ENCODE data around the gene TPSAB1.
"Not testable (repeated sequence)": the region's sequence is repeated elsewhere in the genome, so short reads cannot be mapped to it uniquely, and the experiment has no call there.

DNA sequence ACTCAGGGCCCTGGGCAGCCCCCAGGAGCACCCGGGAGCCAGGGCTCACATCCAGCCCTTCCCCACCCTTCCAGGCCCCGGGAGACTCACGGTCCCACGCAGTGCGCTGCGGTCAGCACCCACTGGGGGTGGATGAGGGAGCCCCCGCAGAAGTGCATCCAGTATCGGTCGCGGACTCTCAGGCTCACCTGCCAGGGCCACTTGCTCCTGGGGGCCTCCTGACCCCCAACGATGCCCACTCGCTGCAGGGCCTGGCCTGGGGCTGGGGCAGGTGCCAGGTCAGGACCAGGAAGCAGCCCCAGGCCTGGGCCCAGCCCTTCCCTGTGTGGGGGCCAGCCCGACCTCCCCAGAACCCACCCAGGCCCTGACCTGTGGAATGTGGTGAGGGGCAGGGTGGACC is 11.0 kb upstream of the TPSAB1 start:
- TF ChIP-seq, protein P1, sequence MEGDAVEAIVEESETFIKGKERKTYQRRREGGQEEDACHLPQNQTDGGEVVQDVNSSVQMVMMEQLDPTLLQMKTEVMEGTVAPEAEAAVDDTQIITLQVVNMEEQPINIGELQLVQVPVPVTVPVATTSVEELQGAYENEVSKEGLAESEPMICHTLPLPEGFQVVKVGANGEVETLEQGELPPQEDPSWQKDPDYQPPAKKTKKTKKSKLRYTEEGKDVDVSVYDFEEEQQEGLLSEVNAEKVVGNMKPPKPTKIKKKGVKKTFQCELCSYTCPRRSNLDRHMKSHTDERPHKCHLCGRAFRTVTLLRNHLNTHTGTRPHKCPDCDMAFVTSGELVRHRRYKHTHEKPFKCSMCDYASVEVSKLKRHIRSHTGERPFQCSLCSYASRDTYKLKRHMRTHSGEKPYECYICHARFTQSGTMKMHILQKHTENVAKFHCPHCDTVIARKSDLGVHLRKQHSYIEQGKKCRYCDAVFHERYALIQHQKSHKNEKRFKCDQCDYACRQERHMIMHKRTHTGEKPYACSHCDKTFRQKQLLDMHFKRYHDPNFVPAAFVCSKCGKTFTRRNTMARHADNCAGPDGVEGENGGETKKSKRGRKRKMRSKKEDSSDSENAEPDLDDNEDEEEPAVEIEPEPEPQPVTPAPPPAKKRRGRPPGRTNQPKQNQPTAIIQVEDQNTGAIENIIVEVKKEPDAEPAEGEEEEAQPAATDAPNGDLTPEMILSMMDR (IDR thresholded peaks at IDR 0.05) = not testable (repeated sequence)
- not testable (repeated sequence) for TF ChIP-seq POLR2A (IDR thresholded peaks at IDR 0.05)

Measured in thyroid gland (tissue), 4 donors.